Measurements from ENCODE around the gene TSTD1. TPM values are rescaled to one million over a fixed set of nuclear protein-coding genes. Genes with fewer than 3 reads are reported as not detected.

TSTD1 gene
- total RNA-seq, 1 experiment from 2014 or later, result 116 TPM

GRCh38 chr1:161045736-161046604 is 7.2 kb upstream of the TSTD1 start, which contains the start of gene USF1:
Gene USF1 (minus strand): TSS chr1:161045977. CDS start chr1:161043275, 2,702 bp downstream.
- POLR2A ChIA-PET, result interaction anchor here (0.6 to 3.3 kb wide), 15 partner anchors 8 to 131 kb away, joined by 3 to 18 read pairs (median 3); partner anchors contain the start of genes DEDD, F11R, NIT1 and PFDN2
- H3K27ac ChIP-seq (ENCODE audit: low read depth, low read length), result peak within 1 kb of the TSS; percentile 85
- DNase-seq (ENCODE audit: low read depth, low spot score) (peak; percentile 90), ATAC-seq (peak; percentile 81)
- TF ChIP-seq ZFX (IDR thresholded peaks at IDR 0.05) (peak; percentile 63), POLR2AphosphoS5 (IDR thresholded peaks at IDR 0.05; ENCODE audit: low read depth, low read length) (peak; percentile 77), TCF7L2 (IDR thresholded peaks at IDR 0.05; ENCODE audit: borderline replicate concordance, extremely low read depth, insufficient read depth, insufficient read length) (peak; percentile 76), YY1 (IDR thresholded peaks at IDR 0.05; ENCODE audit: extremely low read depth, insufficient replicate concordance, low read depth, low read length) (peak; percentile 97), FOSL1 (IDR thresholded peaks at IDR 0.05; ENCODE audit: low read depth) (no peak)
- H2AFZ ChIP-seq (ENCODE audit: low read depth, low read length, poor library complexity, severe bottlenecking), result peak within 1 kb of the TSS; percentile 59
- peak within 1 kb of the TSS; percentile 66 to 70 for H3K4me3 ChIP-seq (replicated peaks in 1 of 2; ENCODE audit: low read depth in 1 of 2, low read length in 2 of 2)
- BruUV-seq (replicated peaks), result TSS peak; percentile 89
- peaks cover 0 to 5% of the 10 kb centered on the region in 2 experiments; a peak in 1 of 4 replicates for H3K9me3 ChIP-seq (ENCODE audit: control insufficient read depth in 1 of 2, insufficient read depth in 1 of 2, low read depth in 1 of 2, low read length in 2 of 2)
- H3K9ac ChIP-seq (ENCODE audit: low read length), result peak within 1 kb of the TSS; percentile 79
- H3K36me3 ChIP-seq (ENCODE audit: control insufficient read depth in 1 of 2, insufficient read depth in 2 of 2, low read length in 2 of 2), result peaks cover 0 to 15% of the 10 kb centered on the region in 2 experiments; a peak in 2 of 4 replicates
- peak within 1 kb of the TSS; percentile 74 for H3K4me2 ChIP-seq (ENCODE audit: low read length)
- H3K27me3 ChIP-seq (ENCODE audit: insufficient read depth, low read length), result no peaks in the 10 kb centered on the region
- intact Hi-C loops (cut with micrococcal nuclease), result loop anchor here (2.0 to 5.0 kb wide), 2 partner anchors 51 to 71 kb away; partner anchors contain the start of genes NIT1 and PFDN2
- CTCF ChIA-PET, result interaction anchor here (0.8 to 1.9 kb wide), 4 partner anchors 9 to 49 kb away, joined by 3 to 11 read pairs (median 5); no protein-coding TSS in a partner anchor
- peaks cover 16% of the 10 kb centered on the region; the same call in 1 of the 2 replicates for H3K79me2 ChIP-seq (ENCODE audit: insufficient read depth, low read length)
- H3K9me2 ChIP-seq (ENCODE audit: insufficient read depth), result no peaks in the 10 kb centered on the region
- H4K20me1 ChIP-seq (ENCODE audit: insufficient read depth), result no peaks in the 10 kb centered on the region
- RAD21 ChIA-PET (ENCODE audit: low non-redundant PET in 1 of 2, low total read pairs in 2 of 2, uncharacterized antibody in 2 of 2, unreplicated experiment in 2 of 2), result interaction anchor here in 1 of 2 experiments (1.3 kb wide), 1 partner anchor 25 kb away, joined by 5 read pairs; the partner anchor contains the start of gene F11R
- peaks cover 5 to 17% of the 10 kb centered on the region in 2 experiments; a peak in 2 of 4 replicates for H3K4me1 ChIP-seq (ENCODE audit: control insufficient read depth in 1 of 2, insufficient read depth in 2 of 2, low read length in 2 of 2)
